ENCODE data around the gene MLIP. TPM values are rescaled to one million over a fixed set of nuclear protein-coding genes. Genes with fewer than 3 reads are reported as not detected.

The MLIP gene
- total and polyA plus RNA-seq, 2 experiments from 2014 or later = not detected

- no peak overlapping the region for H3K4me2 ChIP-seq
- H3K4me1 ChIP-seq (ENCODE audit: insufficient read depth) = no peaks in the 10 kb centered on the region
- H3K27ac ChIP-seq (ENCODE audit: low read depth) = no peak overlapping the region
- DNase-seq (ENCODE audit: low spot score) (no peak), ATAC-seq (no peak)
- Mint-ChIP-seq H3K36me3 (ENCODE audit: low read depth) (no peaks in the 10 kb centered on the region), H3K4me3 (no peak overlapping the region), H3K4me1 (peaks cover 4% of the 10 kb centered on the region; the same call in 2 of the 3 replicates), H3K9me3 (no peaks in the 10 kb centered on the region), H3K27ac (no peak overlapping the region), H3K27me3 (ENCODE audit: insufficient read depth, low read depth, poor library complexity) (peaks cover 2% of the 10 kb centered on the region)
- no peaks in the 10 kb centered on the region for H3K27me3 ChIP-seq (ENCODE audit: insufficient read depth)
- no peaks in the 10 kb centered on the region for H4K20me1 ChIP-seq (replicated peaks; ENCODE audit: insufficient read depth)
- no peaks in the 10 kb centered on the region for H3K79me2 ChIP-seq (replicated peaks; ENCODE audit: insufficient read depth)
- TF ChIP-seq CREB1 (CRISPR knock-in tag; IDR thresholded peaks at IDR 0.05; ENCODE audit: low read depth) (no peak), ZNF331 (CRISPR knock-in tag; IDR thresholded peaks at IDR 0.05; ENCODE audit: low read depth) (no peak), ETS1 (IDR thresholded peaks at IDR 0.05) (no peak), JUNB (IDR thresholded peaks at IDR 0.05; ENCODE audit: unreplicated experiment) (no peak), POLR2AphosphoS5 (IDR thresholded peaks at IDR 0.05; ENCODE audit: low read depth) (no peak), REST (IDR thresholded peaks at IDR 0.05; ENCODE audit: unreplicated experiment) (no peak), CTCF (conservative IDR thresholded peaks at IDR 0.05; ENCODE audit: low read depth in 2 of 2) (no peak), STAT1 (IDR thresholded peaks at IDR 0.05; ENCODE audit: unreplicated experiment) (no peak), ZNF462 (CRISPR knock-in tag; IDR thresholded peaks at IDR 0.05) (no peak), ZNF114 (CRISPR knock-in tag; IDR thresholded peaks at IDR 0.05) (no peak), EZH2phosphoT487 (IDR thresholded peaks at IDR 0.05; ENCODE audit: unreplicated experiment) (no peak)
- H3K36me3 ChIP-seq (ENCODE audit: insufficient read depth) = no peaks in the 10 kb centered on the region
- H3K9me2 ChIP-seq (ENCODE audit: insufficient read depth) = 0 out of 2 replicates have a peak, but pooled peaks cover 2% of the 10 kb centered on the region
- H3F3A ChIP-seq (replicated peaks; ENCODE audit: low read depth) = no peaks in the 10 kb centered on the region
- no peak overlapping the region for H3K4me3 ChIP-seq
- peak overlapping the region; percentile 61 for H2AFZ ChIP-seq
Observed at GRCh38 chr6:54238396-54238795, 127.2 kb downstream of the MLIP start.
